Fibroblast of pulmonary artery (primary cell): Measurements from ENCODE around the gene RECQL5.

Experiments
- DNase-seq: peaks from one replicate; pipeline ENCODE4 v3.0.0-alpha.2; 2010; ENCODE audit warnings: low read depth
- H3K4me3 ChIP-seq: replicated peaks from 2 replicates; pipeline ENCODE4 v1.5.1; 2011; ENCODE audit warnings: low read depth, mild to moderate bottlenecking, control low read depth, low read length, moderate library complexity
- CTCF ChIP-seq: IDR thresholded peaks from 2 replicates; pipeline ENCODE4 v1.5.1; 2011; ENCODE audit warnings: mild to moderate bottlenecking, control low read depth, low read length, inconsistent platforms; ENCODE audit errors: missing control alignments

Gene RECQL5

DNA sequence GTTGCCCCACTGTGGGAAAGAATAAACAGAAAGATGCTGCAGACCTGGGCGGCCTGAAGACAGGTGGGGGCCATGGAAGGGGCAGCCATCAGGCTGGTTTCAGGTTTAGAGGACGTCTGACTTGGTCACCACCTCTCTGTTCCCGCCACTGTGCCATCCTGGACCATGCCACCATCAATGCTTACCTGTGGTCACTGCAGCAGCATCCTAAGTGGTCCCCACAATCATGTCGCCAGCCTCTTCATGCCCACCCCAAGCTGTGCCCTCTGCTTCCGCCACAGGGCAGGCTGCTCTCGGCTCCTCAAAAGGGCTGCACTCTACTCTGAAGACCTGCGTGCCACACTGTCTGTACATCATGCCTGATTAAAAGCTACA lies 23.3 kb downstream of the RECQL5 start:
- DNase-seq = no peak
- H3K4me3 ChIP-seq = no peak overlapping the region
- no peak for TF ChIP-seq CTCF

DNA sequence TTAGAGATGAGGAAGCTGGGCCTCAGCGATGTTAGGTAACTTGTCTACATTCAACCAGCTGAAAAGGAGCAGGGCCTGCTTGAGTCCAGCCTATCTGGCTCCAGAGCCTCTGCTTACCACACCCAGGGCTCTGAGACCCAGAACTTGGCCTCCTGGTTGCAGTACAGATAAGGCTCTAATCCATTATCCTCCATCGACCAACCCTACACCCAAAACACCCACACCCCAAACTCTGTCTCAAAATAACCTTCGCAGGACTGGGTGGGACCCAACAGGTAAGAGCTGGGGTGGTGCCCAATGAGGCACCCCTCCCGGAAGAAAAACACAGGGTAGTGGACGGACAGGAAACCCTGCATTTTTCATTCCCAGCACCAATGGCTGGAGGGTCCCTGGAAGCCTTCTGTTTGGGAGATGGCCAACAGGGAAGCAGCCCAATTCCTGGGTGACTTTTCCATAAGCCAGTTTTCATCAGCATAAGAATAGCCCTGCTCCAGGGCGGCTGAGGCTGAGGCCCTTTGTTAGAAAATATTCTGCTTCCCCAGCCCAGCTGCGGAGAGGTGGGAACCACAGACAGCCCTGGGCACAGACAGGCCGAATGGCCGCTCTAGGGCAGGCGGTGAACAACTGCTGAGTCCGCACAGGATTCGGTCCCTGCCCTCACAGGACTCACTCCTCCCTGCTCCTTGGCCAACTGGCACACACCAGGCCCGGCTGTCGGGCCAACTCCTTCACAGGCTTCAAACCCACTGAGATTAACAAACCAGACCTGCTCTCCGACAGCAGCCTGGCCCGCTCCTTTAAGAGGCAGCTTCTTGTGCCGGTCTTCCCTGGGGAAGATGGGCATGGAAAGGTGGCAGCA lies 23.9 kb downstream of the RECQL5 start:
- TF ChIP-seq CTCF = no peak
- H3K4me3 ChIP-seq = no peak overlapping the region
- no peak for DNase-seq

DNA sequence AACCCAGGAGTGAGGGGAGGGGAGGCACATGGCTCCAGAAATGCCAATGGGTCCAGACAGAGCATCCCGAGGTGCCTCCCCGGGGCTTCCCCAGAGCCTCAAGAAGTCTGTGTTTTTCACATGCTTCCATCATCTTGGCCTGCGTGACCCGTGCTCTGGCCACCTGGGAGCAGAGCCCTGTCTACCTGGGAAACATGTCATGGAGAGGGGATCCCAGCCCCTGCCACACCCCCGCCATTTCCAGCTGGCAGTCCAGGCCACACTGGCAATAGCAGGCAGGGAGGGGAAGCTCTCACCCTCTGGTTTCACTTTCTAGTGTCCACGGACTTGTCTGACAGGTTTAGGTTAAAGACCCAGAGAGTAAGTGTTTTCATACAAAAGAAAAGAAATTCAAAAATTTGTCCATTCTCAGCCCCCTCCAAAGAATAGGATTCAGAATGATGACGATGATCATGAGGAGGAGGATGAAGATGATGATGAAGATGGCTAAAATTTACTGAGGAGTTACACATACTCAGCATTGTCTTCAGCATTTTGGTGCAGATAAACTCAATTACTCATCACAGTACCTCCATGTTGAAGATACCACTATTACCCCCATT lies 24.7 kb downstream of the RECQL5 start:
- DNase-seq = no peak
- H3K4me3 ChIP-seq = no peak overlapping the region
- no peak for TF ChIP-seq CTCF

- DNase-seq = no peak
- H3K4me3 ChIP-seq = no peak overlapping the region
- no peak for TF ChIP-seq CTCF
Observed at GRCh38 chr17:75641343-75641742, 25.6 kb downstream of the RECQL5 start.

- DNase-seq = no peak
- TF ChIP-seq CTCF = no peak
- H3K4me3 ChIP-seq = no peak overlapping the region
Observed at GRCh38 chr17:75640556-75641119, 26.3 kb downstream of the RECQL5 start.

- H3K4me3 ChIP-seq = no peak overlapping the region
- DNase-seq = no peak
- TF ChIP-seq CTCF = no peak
Observed at GRCh38 chr17:75639771-75640555, 27.0 kb downstream of the RECQL5 start.
